Central memory CD8-positive, alpha-beta T cell (primary cell): ENCODE measurements around the gene CFAP300.
A peak's percentile ranks its signal among the peaks of the same experiment; 100 is the strongest.

Experiments
- ATAC-seq: fragments of 150-1000 bp; cut with Tn5 transposase; replicated peaks from 2 replicates; pipeline ENCODE4 v1.10.0; 2022; ENCODE audit warnings: mild to moderate bottlenecking, moderate FRiP score, moderate number of reproducible peaks; ENCODE audit not compliant: poor library complexity, severe bottlenecking; ENCODE audit errors: extremely low read depth
- DNase-seq, 2 donors: peaks; one replicate each; pipeline ENCODE4 v3.0.0; 2021; ENCODE audit warnings: low spot score in 2 of 2
- H3K27ac Mint-ChIP-seq: one replicate; pipeline ENCODE4 v1.8.0; 2022; ENCODE audit warnings: low read depth, mild to moderate bottlenecking, moderate library complexity, mixed read lengths
- H3K27me3 Mint-ChIP-seq: one replicate; pipeline ENCODE4 v1.8.0; 2022; ENCODE audit warnings: mixed read lengths
- H3K36me3 Mint-ChIP-seq: one replicate; pipeline ENCODE4 v1.8.0; 2022; ENCODE audit warnings: mild to moderate bottlenecking, moderate library complexity, mixed read lengths; ENCODE audit not compliant: insufficient read depth
- H3K4me1 Mint-ChIP-seq: one replicate; pipeline ENCODE4 v1.8.0; 2022; ENCODE audit warnings: mixed read lengths
- H3K4me3 Mint-ChIP-seq: one replicate; pipeline ENCODE4 v1.8.0; 2022; ENCODE audit warnings: mild to moderate bottlenecking, moderate library complexity, mixed read lengths
- H3K9me3 Mint-ChIP-seq: one replicate; pipeline ENCODE4 v1.8.0; 2022; ENCODE audit warnings: mixed read lengths

CFAP300 gene

DNA sequence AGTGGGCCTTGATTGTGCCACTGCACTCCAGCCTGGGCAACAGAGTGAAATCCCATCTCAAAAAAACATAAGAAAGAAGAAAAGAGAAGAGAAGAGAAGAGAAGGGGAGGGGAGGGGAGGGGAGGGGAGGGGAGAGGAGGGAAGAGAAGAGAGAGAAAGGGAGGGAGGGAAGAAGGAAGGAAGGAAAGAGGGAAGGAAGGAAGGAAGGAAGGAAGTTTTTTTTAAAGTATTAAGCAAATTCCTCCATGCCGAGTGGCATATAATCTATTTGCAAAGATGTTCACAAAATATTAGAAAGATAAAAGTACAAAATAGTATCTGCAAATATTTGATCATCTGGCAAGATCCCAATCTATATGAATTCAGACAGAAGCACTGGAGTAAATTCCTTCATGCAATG, 10.5 kb upstream of the CFAP300 start:
- no peaks in the 10 kb centered on the region for H3K9me3 Mint-ChIP-seq
- H3K4me3 Mint-ChIP-seq, result no peak overlapping the region
- no peaks in the 10 kb centered on the region for H3K4me1 Mint-ChIP-seq
- DNase-seq, result no peak
- H3K27me3 Mint-ChIP-seq, result peaks cover 39% of the 10 kb centered on the region
- no peak for ATAC-seq
- H3K27ac Mint-ChIP-seq, result no peak overlapping the region
- H3K36me3 Mint-ChIP-seq, result no peaks in the 10 kb centered on the region

DNA sequence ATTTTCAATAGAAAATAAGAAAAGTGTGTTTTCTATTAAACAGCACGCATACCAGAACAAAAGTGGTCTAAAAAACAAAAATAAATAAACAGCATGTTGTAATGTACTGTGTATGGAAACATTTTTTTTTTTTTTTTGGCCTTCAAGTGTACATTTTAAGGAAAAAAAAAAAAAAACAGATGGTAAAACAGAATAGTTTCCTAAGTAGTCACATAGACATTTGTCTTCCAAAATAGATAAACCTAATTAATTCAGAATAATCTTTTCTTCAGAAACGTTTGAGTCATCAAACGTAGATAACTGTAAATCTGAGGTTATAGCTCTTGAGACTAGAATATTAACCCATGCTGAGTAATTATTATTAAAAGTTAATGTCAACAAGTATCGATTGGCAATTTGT, 396 bp upstream of the CFAP300 start:
- no peak overlapping the region for H3K27ac Mint-ChIP-seq
- peaks cover 52% of the 10 kb centered on the region for H3K27me3 Mint-ChIP-seq
- H3K9me3 Mint-ChIP-seq, result no peaks in the 10 kb centered on the region
- no peak for DNase-seq
- ATAC-seq, result no peak
- peaks cover 4% of the 10 kb centered on the region for H3K36me3 Mint-ChIP-seq
- H3K4me3 Mint-ChIP-seq, result peak overlapping the region; percentile 66
- peaks cover 5% of the 10 kb centered on the region for H3K4me1 Mint-ChIP-seq

DNA sequence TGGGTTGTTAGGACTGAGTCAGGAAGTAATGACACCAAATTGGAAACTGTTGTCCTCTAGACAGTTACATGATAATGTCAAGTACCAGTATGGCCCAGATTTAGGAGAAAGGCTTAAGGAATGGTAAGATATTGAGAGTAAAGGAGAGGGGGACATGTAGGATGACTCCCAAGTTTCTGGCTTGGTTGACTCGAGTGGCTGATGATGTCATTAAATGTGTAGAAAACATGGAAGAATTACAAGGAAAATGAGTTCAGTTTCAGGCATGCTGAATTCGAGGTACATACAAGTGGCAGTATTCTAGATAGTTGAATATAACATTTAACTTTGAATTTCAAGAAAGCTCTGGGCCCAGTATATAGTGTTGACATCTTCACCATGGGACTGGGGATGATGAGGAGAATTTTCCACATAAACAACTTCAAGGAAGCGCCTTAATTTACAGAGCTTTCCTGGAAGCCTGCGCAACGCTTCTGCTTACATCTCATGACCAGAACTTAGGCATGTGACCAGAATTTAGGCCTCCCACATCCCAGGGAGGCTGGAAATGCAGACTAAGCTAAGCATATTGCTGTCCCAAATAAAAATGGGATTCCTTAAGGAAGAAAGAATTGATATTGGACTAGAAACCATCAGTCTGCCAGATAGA, 3.8 kb downstream of the CFAP300 start:
- no peak overlapping the region for H3K27ac Mint-ChIP-seq
- no peak overlapping the region for H3K4me3 Mint-ChIP-seq
- peaks cover 52% of the 10 kb centered on the region for H3K27me3 Mint-ChIP-seq
- peaks cover 4% of the 10 kb centered on the region for H3K36me3 Mint-ChIP-seq
- H3K9me3 Mint-ChIP-seq, result no peaks in the 10 kb centered on the region
- DNase-seq (no peak), ATAC-seq (no peak)
- peaks cover 5% of the 10 kb centered on the region for H3K4me1 Mint-ChIP-seq

DNA sequence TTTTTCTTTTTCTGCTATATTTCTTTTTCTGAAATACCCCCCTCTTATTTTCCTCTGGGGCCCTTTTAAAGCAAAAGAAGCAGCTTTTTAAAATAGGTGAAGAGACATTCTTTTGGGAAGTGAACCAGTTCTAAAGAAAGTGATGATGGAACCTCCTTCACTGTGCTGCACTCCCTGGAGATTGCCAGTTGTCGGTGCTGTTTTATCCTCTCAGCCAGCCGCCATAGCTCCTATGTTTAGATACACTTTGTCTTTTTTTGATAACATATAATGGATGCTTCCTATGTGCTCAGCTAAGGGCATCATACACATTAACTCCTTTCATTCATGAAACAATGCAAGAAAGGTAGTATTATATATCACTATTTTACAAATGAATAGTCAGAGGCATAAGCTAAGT, 14.0 kb downstream of the CFAP300 start:
- Mint-ChIP-seq H3K27me3 (peaks cover 34% of the 10 kb centered on the region), H3K27ac (no peak overlapping the region), H3K9me3 (no peaks in the 10 kb centered on the region), H3K4me3 (no peak overlapping the region), H3K36me3 (no peaks in the 10 kb centered on the region), H3K4me1 (no peaks in the 10 kb centered on the region)
- ATAC-seq, result no peak
- no peak for DNase-seq

DNA sequence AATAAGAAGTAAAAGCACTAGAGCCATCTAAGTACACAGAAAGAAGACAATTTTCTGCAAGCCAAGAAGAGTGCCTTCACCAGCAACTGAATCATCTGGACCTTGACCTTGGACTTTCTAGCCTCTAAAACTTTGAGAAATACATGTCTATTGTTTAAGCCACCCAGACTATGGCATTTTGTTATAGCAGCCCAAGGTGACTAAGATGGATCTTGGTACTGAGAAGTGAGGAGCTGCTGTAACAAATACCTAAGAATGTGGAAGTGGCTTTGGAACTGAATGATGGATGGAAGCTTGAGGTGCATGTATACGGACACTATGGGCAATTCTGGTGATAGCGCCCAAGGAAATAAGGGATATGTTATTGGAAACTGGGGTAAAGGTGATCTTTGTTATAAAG, 14.9 kb downstream of the CFAP300 start:
- no peak overlapping the region for H3K4me3 Mint-ChIP-seq
- no peaks in the 10 kb centered on the region for H3K9me3 Mint-ChIP-seq
- H3K27me3 Mint-ChIP-seq, result peaks cover 34% of the 10 kb centered on the region
- DNase-seq (no peak), ATAC-seq (no peak)
- H3K36me3 Mint-ChIP-seq, result no peaks in the 10 kb centered on the region
- H3K27ac Mint-ChIP-seq, result no peak overlapping the region
- H3K4me1 Mint-ChIP-seq, result no peaks in the 10 kb centered on the region

DNA sequence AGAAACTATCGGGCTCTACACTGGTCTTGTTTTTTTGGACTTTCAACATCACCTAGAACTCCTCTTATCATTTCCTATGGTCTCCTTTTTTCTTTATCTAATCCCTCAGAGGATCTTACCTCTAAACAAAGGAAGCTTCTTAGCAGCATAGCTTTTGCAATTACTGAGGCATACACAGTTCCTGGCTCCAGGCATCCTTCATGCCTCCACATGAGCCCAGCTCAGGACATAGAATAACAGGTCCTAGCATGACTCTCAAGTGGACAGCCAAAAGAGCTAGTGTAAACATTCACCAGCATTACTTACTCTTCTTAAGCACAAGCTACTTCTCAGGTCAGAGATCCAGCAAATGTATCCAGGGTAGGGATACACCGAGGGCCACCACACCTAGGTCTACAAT, 17.1 kb downstream of the CFAP300 start:
- no peak overlapping the region for H3K4me3 Mint-ChIP-seq
- DNase-seq (no peak), ATAC-seq (no peak)
- no peaks in the 10 kb centered on the region for H3K4me1 Mint-ChIP-seq
- no peak overlapping the region for H3K27ac Mint-ChIP-seq
- peaks cover 29% of the 10 kb centered on the region for H3K27me3 Mint-ChIP-seq
- H3K36me3 Mint-ChIP-seq, result no peaks in the 10 kb centered on the region
- no peaks in the 10 kb centered on the region for H3K9me3 Mint-ChIP-seq

DNA sequence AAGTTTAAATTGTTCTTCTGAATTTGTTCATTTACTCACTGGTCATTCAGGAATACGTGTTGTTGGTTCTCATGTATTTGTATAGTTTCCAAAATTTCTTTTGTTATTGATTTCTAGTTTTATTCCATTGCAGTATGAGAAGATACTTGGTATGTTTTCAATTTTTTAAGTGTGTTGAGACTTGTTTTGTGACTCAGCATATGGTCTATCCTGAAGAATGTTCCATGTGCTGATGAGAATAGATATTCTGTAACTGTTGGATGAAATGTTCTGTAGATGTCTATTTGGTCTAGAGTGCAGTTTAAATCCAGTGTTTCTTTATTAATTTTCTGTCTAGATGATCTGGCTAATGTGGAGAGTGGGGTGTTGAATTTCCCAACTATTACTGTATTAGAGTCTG, 23.5 kb downstream of the CFAP300 start:
- Mint-ChIP-seq H3K36me3 (no peaks in the 10 kb centered on the region), H3K27ac (no peak overlapping the region), H3K9me3 (peaks cover 26% of the 10 kb centered on the region), H3K4me1 (no peaks in the 10 kb centered on the region), H3K27me3 (no peaks in the 10 kb centered on the region), H3K4me3 (no peak overlapping the region)
- ATAC-seq (no peak), DNase-seq (no peak)

DNA sequence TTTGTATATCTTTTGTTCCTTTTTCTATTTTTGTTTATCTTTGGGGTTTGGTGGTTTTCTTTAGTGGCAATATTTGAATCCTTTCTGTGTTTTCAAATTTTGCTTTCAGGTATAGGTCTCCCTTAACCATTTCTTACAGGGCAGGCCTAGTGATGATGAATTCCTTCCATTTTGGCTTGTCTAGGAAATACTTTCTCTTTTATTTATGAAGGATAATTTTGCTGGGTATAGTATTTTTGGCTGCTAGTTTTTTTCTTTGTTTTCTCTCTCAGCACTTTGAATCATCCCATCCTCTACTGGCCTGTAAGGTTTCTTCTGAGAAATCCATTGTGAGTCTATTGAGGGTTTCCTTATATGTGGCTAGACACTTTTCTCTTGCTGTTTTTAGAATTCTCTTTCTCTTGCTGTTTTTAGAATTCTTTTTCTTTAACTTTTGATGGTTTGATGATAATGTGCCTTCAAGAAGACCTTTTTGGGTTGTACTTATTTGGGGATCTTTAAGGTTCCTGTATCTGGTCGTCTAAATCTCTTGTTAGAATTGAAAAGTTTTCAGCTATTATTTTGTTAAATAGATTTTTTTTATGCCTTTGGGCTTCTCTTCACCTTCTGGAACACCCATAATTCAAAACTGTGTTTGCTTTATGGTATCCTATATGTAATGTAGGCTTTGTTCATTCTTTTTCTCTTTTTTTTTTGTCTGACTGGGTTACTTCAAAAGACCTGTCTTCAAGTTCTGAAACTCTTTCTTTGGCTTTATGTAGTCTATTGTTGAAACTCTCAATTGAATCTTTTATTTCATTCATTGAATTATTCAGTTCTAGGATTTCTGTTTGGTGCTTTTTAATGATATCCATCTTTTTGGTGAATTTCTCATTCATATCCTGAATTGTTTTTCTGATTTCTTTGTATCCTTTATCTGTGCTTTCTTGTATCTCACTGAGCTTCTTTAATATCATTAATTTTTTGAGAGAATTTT, 24.5 kb downstream of the CFAP300 start:
- no peaks in the 10 kb centered on the region for H3K4me1 Mint-ChIP-seq
- H3K9me3 Mint-ChIP-seq, result peaks cover 26% of the 10 kb centered on the region
- no peaks in the 10 kb centered on the region for H3K27me3 Mint-ChIP-seq
- DNase-seq (no peak), ATAC-seq (no peak)
- H3K4me3 Mint-ChIP-seq, result no peak overlapping the region
- H3K36me3 Mint-ChIP-seq, result no peaks in the 10 kb centered on the region
- no peak overlapping the region for H3K27ac Mint-ChIP-seq

DNA sequence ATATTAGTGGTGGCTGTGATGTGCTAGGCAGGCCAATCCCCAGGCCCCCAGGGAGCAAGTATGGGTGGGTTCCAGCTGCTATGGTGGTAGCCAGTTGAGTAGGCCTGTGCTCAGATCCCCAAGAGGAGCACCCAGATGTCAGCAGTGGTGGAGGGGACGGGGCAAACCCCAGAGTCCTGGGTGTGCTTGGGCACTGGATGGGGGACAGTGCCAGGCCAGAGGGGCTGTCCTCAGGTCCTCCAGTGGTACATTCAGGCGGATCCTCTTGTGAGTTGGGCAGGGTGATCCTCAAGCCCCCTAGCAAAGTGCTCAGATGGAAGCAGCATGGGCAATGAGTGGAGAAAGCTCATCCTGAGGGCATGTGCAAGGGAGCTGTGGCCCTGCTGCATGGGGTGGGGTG, 26.0 kb downstream of the CFAP300 start:
- H3K4me1 Mint-ChIP-seq, result no peaks in the 10 kb centered on the region
- H3K27me3 Mint-ChIP-seq, result no peaks in the 10 kb centered on the region
- no peak overlapping the region for H3K27ac Mint-ChIP-seq
- no peak for DNase-seq
- peaks cover 26% of the 10 kb centered on the region for H3K9me3 Mint-ChIP-seq
- H3K4me3 Mint-ChIP-seq, result no peak overlapping the region
- no peak for ATAC-seq
- no peaks in the 10 kb centered on the region for H3K36me3 Mint-ChIP-seq

DNA sequence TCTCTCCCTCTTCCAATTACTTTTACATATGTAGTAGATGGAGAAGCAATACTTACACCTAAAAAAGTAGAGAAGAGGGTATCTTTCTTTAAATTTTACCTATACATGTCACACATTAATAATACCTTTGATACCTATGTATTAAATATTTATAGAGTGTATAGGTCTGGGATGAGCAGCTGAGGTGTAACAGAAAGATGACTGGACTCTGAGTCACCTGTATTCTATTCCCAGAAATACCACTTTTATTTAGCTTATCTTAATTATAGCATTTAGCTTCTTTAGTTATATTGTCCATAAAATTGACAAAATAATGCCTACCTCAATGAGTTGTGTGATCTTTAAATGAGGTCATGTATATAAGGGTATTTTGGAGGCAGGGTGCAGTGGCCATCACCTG, 32.4 kb downstream of the CFAP300 start:
- Mint-ChIP-seq H3K36me3 (peaks cover 1% of the 10 kb centered on the region), H3K27me3 (peaks cover 4% of the 10 kb centered on the region), H3K4me3 (no peak overlapping the region), H3K9me3 (no peaks in the 10 kb centered on the region), H3K27ac (no peak overlapping the region), H3K4me1 (no peaks in the 10 kb centered on the region)
- DNase-seq (no peak), ATAC-seq (no peak)

DNA sequence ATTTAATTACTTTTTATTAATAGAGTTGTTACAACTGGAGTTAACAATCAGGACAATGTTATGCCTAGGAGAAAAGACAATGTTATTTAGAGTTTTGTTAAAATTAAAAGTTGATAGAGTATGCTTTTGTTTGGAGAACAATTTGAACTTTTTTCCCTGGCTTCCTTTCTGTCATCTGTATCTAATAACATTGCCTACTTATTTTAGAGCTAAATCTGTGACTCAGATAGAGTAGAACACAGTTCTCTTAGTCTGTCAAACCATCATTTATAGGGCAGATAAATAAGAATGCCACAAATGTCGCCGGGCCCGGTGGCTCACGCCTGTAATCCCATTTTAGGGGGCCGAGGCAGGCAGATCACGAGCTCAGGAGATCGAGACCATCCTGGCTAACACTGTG, 34.1 kb downstream of the CFAP300 start:
- Mint-ChIP-seq H3K27me3 (peaks cover 9% of the 10 kb centered on the region), H3K9me3 (no peaks in the 10 kb centered on the region), H3K27ac (no peak overlapping the region), H3K4me3 (no peak overlapping the region), H3K4me1 (no peaks in the 10 kb centered on the region), H3K36me3 (peaks cover 1% of the 10 kb centered on the region)
- DNase-seq, result no peak
- no peak for ATAC-seq

DNA sequence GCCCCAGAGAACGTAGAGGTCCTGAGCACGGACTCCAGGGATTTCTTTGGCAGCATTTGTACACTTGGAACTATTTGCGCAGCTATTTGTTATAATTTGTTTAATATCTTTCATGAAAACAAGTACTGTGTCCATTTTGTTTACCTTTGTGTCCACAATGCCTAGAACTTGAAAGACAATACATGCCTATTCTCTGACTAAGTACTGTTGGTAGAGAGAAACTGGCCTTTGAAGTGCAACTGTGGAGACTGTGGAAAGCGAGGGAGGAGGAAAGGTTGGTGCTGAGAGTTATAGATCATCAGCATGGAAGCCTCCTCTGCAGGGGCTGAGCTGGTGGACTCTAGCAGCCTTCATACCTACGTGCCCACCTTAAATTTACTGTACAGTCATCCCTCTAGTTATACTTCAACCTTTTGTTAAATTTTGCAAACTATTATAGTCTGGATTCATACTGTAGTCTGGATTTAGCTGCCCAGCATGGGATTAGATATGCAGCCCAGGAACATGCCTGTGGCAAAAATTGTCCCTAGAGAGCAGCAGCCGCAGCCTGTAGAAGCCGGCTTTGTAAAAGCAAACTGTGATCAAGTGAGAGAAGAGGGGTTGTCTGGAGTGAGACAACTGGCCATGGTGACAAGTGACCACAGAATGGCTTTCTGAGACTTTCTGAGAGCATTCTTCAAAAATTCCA, 38.8 kb downstream of the CFAP300 start:
- H3K27ac Mint-ChIP-seq, result no peak overlapping the region
- DNase-seq (no peak), ATAC-seq (no peak)
- peaks cover 9% of the 10 kb centered on the region for H3K27me3 Mint-ChIP-seq
- H3K4me1 Mint-ChIP-seq, result no peaks in the 10 kb centered on the region
- no peaks in the 10 kb centered on the region for H3K36me3 Mint-ChIP-seq
- H3K4me3 Mint-ChIP-seq, result no peak overlapping the region
- no peaks in the 10 kb centered on the region for H3K9me3 Mint-ChIP-seq

DNA sequence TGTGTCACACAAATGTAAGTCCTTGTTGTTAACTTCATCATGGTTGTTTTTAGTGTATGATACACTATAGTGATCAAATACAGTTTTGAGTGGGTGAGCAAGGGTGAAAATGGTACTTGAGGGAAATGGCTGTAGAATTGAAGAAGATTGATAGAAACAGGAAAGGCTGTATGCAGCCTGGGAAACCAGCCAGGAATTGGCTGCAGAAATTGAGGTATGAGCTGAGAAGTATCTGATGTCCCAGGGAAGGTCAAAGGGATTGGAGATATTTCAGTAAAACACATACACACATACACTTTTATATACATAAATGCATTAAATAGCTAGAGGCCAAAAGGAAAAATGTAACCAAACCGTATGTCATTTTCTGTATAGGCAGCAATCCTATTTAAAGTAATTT, 49.9 kb downstream of the CFAP300 start:
- Mint-ChIP-seq H3K4me3 (no peak overlapping the region), H3K4me1 (no peaks in the 10 kb centered on the region), H3K36me3 (no peaks in the 10 kb centered on the region), H3K27ac (no peak overlapping the region), H3K27me3 (peaks cover 10% of the 10 kb centered on the region), H3K9me3 (no peaks in the 10 kb centered on the region)
- no peak for ATAC-seq
- DNase-seq, result no peak
